ENCODE results near the gene SH3GL2.

The SH3GL2 gene
- 0 to 0.12 reads per million in 2 experiments for total RNA-seq

DNA sequence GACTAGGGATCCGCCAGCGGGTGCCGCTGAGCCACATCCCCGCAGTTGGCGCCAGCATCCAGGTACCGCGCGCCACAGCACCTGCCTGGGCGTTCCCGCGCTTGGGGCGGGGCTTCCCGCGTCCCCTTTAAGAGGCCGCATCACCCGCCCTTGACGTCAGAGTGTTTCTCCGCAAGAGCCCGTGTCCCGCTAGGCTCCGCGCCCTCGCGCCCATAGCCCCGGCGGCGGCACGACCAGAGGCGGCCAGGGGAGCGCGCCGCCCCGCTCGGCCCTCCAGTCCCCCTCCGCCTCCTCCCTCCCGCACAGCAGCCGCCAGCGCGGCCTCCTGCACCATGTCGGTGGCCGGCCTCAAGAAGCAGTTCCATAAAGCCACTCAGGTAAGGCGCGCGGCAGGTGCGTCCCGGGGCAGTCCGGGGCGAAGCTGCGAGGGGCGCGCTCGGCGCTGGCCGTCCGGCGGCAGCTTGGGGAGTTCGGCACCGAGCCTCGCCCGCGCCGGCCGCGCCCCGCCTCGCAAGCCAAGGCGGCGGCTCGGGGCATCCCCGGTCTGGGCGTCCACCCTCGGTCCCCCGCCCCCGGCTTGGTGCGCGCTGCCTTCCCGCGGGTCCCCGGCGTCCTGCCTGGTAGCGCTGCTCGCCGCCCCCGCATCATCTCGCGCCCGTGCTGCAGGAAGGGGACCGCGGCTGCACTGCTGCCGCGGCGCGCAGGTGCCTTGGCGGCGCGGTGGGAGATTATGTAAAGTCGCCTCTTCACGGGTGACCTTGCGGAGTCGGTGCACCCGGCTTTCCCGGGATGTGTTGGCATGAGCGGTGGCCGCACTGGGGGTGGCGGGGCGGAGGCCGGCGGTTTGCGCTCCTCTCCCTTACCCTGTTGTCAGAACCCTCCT is at the start of gene SH3GL2:
SH3GL2 (plus strand) TSS at position 156 of the 883 bp plus-strand sequence.
- no peak for DNase-seq (ENCODE audit: low read depth)

DNA sequence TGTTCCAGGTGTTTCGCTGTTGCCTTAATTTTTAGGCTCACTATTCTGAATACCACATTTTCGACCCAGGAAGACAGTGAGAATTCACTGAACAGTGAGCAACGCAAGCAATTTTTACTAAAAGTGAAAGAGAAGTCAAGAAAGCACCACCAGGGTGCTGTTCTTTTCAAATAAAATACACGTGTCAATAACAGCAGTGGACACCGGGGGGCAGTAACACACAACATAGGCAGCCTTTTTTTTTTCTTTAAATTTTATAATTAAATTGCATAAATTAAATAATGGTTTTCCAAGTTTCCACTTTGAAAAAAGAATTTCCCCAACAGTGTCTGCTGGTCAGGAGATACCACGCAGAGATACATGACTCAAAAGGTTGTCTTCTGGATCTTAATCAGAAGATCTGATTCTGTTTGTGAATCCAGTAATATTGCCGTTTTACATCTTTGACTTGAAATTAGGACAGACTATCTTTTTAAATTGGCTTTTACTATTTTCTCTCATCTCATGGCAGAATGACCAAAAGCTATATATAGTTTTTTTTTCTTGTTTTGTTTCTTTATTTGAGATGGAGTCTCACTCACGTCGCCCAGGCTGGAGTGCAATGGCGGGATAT is 47.1 kb upstream of the SH3GL2 start:
- DNase-seq (ENCODE audit: low read depth) = no peak

DNA sequence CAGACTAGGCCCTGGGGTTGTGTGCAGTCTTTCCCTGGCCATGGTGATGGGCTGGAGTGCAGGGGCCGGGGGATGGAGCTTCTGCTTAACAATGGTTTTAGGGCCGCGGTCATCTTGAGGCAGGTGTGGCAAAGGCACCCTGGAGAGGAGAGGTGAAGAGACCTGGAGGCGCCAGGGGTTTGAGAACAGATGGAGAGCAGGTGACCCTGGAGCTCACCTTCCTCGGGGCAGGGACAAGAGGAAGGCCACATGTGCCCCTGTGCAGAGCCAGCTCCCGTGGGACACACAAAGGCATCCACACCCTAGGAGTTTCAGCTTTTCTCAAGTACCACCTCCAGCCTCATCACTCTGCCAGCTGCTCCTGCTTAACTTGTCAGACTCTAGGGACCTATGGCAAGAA is 46.4 kb upstream of the SH3GL2 start:
- no peak for DNase-seq (ENCODE audit: low read depth)

DNA sequence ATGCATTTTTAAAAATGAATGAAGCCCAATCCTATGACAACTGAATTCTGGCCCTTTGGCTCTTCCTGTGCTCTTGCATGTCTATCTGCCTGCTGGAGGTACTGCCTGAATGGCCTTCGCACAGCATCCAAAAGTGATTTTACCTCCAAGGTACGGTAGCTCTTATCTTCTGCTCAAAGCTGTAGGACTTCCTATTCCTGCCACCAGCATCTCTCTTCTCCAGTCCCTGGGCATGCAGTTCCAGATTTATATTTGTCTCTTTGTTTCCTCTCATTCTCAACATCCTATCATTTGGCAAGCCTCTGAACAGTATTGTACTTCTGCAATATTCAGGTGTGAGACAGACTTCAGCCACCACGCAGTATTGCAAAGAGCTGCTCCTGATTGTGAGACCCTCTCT is 43.7 kb upstream of the SH3GL2 start:
- DNase-seq (ENCODE audit: low read depth) = no peak

DNA sequence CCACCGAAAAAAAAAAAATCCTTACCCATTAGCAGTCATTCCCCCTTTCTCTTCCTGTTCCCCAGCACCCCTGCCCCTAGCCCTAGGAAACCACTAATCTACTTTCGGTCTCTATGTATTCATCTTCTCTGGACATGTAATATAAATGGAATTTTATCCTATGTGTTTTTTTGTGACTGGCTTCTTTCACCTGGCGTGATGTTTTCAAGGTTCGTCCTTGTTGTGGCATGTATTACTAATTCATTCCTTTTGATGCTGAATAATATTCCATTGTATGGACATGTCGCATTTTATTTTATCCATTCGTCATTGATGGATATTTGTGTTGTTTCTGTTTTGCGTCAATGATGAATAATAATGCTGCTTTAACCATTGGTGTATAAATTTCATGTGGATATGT is 42.8 kb upstream of the SH3GL2 start:
- DNase-seq (ENCODE audit: low read depth) = no peak

DNA sequence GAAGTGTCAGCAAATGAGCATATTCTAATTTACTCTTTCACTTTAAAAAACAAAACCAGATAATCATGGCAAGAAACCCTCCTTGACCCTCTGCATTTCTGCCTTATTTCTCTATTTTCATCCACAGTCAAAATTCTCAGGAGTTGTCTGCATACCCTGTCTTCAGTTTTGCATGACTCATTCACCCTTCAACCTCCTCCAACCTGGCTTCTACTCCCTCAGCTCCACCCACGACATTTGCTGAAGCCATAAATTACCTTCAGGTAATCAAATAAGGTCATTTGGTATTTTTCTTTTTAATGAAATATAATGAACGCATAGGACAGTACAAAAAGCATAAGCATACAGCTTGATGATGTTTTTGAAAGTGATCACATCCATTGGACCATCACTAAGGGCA is 27.8 kb upstream of the SH3GL2 start:
- DNase-seq (ENCODE audit: low read depth) = no peak

DNA sequence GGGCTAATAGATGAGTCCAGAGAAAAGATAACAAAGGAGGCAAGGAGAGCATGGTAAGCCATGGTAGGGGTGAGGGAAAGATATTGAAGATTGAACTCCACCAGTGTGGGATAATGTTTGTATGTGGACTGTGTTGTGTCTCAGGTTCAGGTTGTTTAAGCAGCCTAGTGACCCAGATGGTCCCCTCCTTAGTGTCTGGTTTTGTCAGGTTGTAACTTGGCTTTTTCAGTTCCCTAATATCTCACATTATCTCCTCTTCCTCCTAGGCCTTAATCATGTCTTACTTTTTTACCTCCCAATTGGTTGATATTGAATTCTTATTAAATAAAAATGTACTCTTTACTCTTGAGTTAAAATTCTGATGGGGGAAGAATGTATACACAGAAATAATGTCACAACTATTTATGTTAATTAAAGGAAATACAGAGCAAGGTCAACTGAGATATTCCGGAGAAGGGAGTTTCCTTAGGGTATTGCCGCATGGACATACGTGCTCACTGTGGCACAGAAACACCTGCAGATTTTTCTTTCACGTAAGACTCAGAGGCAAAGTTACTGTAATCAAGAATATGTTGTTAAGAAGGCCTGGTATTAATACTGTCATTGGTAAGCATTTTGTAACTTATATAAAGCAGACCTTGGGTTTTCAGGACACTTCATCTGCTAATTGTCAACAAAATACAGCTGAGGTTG is 23.4 kb upstream of the SH3GL2 start:
- DNase-seq (ENCODE audit: low read depth) = no peak

DNA sequence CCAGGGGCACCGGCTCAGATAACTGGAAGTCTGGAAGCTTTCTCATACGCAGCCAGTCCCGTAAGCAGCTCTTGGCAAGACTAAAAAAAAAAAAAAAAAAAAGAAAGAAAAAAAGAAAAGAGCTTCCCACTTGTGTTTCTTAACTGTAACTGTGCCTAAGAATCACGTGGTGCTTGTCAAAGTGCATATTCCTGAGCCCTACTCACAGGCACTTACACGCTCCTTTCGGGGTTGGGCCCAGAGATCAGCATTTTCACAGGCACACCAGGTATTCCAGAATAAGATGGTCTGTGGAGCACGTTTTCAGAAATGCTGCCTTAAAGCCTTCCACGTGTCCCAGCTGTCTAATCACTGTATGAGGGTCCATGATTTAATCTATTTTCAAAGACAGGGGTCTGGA is 22.6 kb upstream of the SH3GL2 start:
- DNase-seq (ENCODE audit: low read depth) = no peak

DNA sequence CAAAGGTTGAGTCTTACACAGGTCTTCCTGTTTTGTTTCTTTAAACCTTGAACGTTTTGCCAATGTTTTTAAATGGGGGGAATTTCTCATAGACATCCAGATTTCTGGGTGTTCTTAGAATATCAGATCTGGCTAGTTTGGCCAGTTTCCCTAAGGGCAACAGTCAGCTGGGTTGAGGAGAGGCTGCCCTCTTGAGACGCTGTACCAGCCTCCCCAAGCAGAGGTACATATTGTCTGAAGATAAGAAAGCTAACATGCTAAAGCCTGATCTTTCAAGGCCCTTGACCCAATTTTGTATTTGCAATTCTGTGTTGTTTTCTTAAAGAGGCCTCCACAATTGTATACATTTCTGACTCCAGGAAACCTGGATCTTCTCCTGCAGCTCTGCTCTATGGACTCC is 21.9 kb upstream of the SH3GL2 start:
- DNase-seq (ENCODE audit: low read depth) = no peak

DNA sequence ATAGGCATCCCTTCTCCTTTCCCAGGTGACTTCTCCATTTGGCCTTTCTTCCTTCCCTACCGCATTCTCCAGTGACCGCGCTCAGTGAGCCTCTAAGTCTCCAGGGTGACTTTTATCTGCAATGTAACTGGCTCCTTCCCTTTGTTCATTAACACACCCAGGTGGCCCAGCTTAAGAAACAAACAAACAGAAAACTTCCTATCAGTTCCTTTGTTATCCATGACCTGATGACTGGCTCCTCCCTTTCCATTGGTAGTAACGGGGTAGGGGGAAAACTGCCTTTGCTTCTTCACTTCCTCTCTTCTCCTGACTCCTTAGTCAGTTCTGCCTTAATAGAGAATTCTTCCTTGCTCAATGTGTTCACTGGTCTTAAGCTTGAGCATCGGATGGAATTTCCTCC is 7.0 kb upstream of the SH3GL2 start:
- no peak for DNase-seq (ENCODE audit: low read depth)

DNA sequence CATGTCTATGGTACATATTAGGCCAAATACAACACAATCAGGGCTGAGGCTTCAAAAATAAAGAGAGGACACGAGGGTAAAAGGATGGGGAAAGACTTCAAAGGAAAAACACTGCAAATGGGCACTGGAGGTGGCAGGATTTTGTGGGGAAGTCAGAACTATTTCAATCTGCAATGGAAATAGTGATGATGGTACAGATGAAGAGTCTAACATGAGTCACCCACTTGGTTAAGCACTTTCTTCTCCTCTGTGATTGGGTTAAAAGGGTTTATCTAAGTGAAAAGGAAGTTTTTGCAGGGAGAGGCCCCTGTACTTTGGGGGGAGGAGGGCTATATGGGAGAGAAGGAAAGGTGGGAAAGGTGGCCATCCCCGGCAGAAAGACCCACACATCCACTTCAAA is 4.5 kb upstream of the SH3GL2 start:
- no peak for DNase-seq (ENCODE audit: low read depth)

DNA sequence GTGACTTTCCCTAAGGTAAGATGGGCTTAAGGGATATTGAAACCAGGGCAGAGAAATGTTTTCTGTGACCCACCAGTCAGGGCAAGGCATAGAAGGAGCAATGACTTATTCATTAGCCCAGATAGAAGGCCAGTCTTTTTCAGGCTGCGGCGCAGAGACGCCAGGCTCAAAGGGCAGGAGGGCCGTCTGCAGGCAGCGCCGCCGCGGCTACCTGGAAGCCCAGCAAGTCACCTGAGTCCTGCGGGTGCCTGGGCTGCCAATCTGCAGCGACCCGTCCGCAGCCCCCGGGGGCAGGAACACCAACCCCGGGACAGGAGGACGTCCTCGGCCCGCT is 322 bp upstream of the SH3GL2 start:
- DNase-seq (ENCODE audit: low read depth) = no peak

DNA sequence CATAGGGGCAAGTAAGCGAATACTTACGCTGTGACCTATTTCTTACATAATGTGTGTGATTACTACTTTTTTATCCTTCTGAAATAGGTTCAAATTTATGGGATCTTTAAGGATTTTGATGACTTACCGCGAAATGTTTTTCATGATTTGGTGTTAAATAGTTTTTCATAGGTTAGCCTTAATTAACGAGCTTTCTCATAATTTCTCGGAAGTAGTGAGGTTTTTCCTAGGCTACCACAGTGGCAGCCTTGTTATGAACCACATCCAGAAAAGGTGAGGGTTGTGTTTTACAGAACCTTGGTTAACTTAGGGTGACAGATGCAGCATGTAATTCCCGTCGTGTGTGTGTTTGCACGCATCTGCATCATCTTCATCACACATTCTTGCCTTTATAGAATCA is 1.3 kb downstream of the SH3GL2 start:
- DNase-seq (ENCODE audit: low read depth) = no peak

DNA sequence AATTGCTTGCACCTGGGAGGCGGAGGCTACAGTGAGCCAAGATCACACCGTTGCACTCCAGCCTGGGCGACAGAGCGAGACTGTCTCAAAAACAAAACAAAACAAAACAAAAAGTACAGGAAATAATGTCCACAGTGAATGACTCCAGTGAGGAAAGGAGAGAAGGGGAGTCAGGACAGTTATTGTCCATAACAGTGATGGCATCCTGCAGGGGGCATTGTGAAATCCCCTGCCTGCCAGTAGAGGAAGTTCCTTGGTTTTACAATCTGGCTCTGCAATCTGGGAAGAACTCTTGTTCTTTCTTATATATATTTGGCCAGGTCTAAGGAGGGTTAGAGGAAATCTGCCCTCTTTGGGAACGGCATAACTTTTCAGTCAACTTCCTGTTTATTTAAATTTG is 8.2 kb downstream of the SH3GL2 start:
- no peak for DNase-seq (ENCODE audit: low read depth)

DNA sequence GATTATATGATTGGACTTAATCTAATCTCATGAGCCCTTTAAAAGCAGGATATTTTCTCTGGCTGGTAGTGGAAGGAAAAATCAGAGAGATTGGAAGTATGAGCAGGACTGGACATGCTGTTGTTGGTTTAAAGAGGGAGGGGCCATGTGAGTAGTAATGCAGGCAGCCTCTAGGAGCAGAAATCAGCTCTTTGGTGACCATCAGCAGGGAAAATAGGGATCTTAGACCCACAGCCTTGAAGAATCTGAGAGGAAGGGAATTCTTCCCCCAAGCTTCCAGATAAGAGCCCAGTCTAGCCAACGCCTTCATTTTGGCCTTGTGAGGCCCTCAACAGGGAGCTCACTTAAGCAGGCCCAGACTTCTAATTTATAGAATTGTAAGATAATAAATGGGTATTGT is 9.5 kb downstream of the SH3GL2 start:
- no peak for DNase-seq (ENCODE audit: low read depth)

DNA sequence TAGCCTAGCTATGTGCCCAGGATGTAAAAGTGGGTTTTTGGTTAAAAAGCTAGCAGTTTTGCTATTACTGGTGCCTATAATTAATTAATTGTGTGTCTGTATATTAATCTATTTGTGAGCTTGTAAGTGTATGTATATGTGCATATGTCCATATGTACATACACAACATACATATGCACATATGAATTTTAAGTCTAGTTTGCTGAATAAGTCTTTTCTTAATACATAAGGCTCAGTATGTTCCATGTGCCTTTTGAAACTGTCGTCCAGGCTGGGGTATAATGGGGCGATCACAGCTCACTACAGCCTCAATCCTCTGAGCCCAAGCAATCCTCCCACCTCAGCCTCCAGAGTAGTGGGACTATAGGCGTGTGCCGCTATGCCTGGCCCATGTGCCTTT is 10.1 kb downstream of the SH3GL2 start:
- DNase-seq (ENCODE audit: low read depth) = no peak

DNA sequence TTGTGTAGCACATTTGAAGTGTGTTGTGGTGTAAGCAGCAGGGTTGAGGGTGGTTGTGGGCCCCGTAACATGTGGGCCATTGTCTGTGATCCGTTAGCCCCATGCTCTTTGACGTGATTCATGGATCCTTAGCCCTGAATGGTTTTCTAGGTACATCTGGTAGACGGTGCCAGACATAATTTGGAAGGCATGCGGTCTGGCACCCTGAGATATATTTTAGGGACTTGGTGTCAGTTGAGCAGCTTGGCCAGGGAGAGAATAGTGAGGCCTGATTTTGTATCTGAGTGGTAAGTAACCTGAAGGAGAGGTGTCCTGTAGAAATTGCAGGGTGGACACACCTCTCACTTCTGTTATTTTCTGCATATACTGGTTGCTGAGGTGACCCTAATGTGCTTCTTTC is 10.9 kb downstream of the SH3GL2 start:
- no peak for DNase-seq (ENCODE audit: low read depth)

DNA sequence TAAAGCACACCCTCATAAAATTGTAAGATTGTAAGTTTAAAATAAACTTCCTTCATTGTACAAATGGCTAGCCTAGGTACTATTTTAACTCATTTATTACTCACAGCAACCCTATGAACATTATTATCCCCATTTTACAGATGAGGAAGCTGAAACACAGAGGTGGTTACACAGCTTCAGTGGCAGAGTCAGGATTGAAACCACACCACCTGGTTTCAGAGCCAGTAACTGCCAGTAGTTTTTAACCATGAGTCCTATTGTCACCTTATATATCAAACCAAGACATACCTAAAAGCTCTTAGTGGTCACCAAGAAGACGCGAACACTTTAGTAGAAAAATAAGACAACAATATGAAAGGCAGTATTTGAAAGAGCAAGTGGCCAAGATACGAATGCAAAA is 16.1 kb downstream of the SH3GL2 start:
- DNase-seq (ENCODE audit: low read depth) = no peak

DNA sequence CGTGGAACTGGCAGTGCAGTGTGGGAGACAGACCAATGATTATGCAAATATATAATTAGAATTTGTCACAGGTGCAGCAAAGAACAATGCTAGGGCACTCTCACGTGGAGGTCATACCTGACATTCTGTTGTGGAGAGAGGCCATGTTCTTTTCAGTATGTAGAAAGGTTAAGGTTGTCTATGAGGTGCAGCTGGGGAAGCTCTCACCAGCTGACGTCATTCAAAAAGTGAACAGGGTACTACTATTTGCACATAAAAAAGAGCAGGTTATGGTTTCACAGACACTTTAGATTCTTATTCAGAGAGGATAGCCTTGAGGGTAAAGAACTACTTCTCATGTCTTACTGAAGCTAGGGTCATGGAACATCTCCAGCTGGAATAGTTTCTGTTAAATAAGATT is 19.1 kb downstream of the SH3GL2 start:
- no peak for DNase-seq (ENCODE audit: low read depth)

DNA sequence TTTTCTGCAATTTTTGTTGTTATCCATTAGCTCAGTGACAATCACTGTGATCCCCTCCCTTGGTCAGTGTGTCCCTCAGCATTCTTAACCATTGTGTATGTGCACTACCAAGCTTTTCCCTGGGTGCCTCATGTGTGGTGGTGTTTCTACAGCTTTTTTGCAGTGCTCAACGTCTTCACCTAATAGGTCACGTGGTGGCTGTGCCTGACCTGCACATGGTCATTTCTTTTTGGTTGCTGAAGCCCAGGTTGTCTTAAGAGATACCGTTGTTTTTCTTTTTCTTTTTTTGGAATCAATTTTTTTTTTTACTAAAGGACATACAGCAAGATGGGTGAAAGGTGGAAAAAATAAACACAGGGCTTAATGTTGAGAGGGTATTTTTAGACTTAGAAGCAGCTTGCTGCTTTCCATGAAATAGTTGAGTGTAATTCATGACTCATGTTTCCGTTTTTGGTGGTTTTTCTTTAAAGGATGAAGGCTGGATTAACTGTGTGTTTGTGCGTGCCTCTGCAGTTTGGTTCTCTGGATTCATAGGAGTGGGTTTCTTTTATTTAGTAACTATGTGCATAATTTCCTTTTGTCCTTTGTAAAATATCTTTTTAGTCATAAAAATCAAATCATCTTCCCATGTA is 22.2 kb downstream of the SH3GL2 start:
- DNase-seq (ENCODE audit: low read depth) = no peak

DNA sequence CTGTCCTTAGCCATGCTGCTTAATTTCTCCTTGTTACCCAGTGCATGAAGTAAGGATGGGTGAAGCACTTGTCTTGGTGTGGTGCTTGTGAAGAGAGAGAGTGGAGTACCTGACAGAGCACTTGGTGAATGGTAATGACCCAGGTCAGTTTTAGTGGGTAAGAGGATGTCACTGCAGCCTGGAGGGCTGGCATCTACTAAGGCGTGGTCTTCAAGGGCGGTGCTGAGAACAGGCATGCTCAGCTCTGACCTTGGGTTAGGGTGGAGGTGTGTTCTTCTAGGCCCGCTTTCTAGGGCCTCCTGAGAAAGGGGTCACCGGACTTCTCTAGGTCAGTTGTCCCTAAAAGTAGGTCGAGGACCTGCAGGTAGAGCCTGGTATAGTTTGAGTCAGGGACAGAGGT is 25.7 kb downstream of the SH3GL2 start:
- DNase-seq (ENCODE audit: low read depth) = no peak

DNA sequence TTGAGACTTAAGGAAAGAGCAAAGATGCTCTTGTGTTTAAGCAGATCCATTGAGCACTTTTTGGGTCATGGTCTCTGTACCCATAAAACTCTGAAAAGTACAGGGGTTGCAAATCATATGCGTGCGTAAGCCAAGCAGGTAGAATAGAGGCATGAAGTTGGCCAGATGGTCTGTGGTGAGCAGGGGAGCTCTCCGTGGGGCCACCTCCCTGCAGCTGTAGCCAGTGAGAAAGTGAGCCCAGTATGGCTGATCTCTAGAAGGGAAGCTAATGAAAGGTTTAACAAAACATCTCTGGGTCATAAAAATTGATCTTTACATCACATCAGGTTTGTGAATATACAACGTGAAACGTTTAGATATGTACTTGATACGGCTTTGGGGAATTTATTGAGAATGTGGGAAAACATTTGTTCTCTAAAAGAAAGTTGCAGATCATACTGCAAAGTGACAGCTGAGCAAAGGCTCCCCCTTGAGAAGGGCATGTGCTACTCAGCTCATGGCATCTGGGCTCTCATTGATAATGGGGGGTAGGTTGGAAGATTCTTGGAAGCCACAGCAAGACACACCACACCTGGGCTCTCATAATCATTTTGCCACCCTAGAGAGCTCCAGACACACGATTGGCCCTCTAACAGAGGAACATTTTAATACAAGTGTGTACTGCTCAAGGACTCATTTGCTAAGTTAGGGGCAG is 30.6 kb downstream of the SH3GL2 start:
- DNase-seq (ENCODE audit: low read depth) = no peak
